Testis (tissue), 2 donors: ENCODE data around the gene RXFP1.

Experiments used
- CTCF ChIP-seq, 3 experiments: fragments of 450-650 bp in 2 of 3; fragments of 200-600 bp in 1 of 3; sonication (generic) in 1 of 3; IDR thresholded peaks; one replicate each; pipeline ENCODE4 v1.5.1; 2016 to 2019; ENCODE audit warnings: antibody characterized with exemption in 3 of 3, mild to moderate bottlenecking in 2 of 3, moderate library complexity in 1 of 3
- POLR2A ChIP-seq: fragments of 450-650 bp; IDR thresholded peaks from one replicate; pipeline ENCODE4 v1.6.1; 2017; ENCODE audit warnings: antibody characterized with exemption, mild to moderate bottlenecking, moderate library complexity

- TF ChIP-seq CTCF (IDR thresholded peaks at IDR 0.05) = no peak
- TF ChIP-seq POLR2A = no peak
Measured at GRCh38 chr4:158649111-158649680, 127.5 kb downstream of the RXFP1 start.
